Hepatocyte (in vitro differentiated cells): ENCODE results near the gene DDX1. TPM values are rescaled to one million over a fixed set of nuclear protein-coding genes. Genes with fewer than 3 reads are reported as not detected.

ENCODE experiments used
- DNase-seq: peaks from one replicate; pipeline ENCODE4 v3.0.0-alpha.2; 2016; ENCODE audit warnings: low spot score
- H2AFZ ChIP-seq: fragments of 200-600 bp; sonication (generic); 2 replicates; pipeline ENCODE4 v1.6.0; 2016; ENCODE audit warnings: antibody characterized with exemption, mild to moderate bottlenecking
- H3K27ac ChIP-seq: fragments of 200-600 bp; sonication (generic); 2 replicates; pipeline ENCODE4 v1.5.1; 2016; ENCODE audit warnings: mild to moderate bottlenecking
- H3K27me3 ChIP-seq: fragments of 200-600 bp; sonication (generic); 2 replicates; pipeline ENCODE4 v1.6.1; 2016
- H3K36me3 ChIP-seq: fragments of 200-600 bp; sonication (generic); replicated peaks from 2 replicates; pipeline ENCODE4 v1.5.1; 2016; ENCODE audit warnings: low read depth; ENCODE audit not compliant: insufficient read depth
- H3K4me1 ChIP-seq: fragments of 200-600 bp; sonication (generic); 2 replicates; pipeline ENCODE4 v1.5.1; 2016; ENCODE audit warnings: mild to moderate bottlenecking, moderate library complexity; ENCODE audit not compliant: insufficient read depth
- H3K4me2 ChIP-seq: fragments of 200-600 bp; sonication (generic); 2 replicates; pipeline ENCODE4 v1.6.0; 2016
- H3K4me3 ChIP-seq: fragments of 200-600 bp; sonication (generic); 2 replicates; pipeline ENCODE4 v1.5.1; 2016; ENCODE audit warnings: mild to moderate bottlenecking
- H3K79me2 ChIP-seq: fragments of 200-600 bp; sonication (generic); 2 replicates; pipeline ENCODE4 v1.6.0; 2017; ENCODE audit warnings: mild to moderate bottlenecking
- H3K9me2 ChIP-seq: fragments of 200-600 bp; sonication (generic); replicated peaks from 2 replicates; pipeline ENCODE4 v1.6.0; 2017; ENCODE audit warnings: mild to moderate bottlenecking; ENCODE audit not compliant: insufficient read depth
- H3K9me3 ChIP-seq: fragments of 200-600 bp; sonication (generic); 2 replicates; pipeline ENCODE4 v1.5.1; 2016; ENCODE audit warnings: low read depth, mild to moderate bottlenecking
- H4K20me1 ChIP-seq: fragments of 200-600 bp; sonication (generic); 2 replicates; pipeline ENCODE4 v1.6.0; 2016; ENCODE audit warnings: mild to moderate bottlenecking; ENCODE audit not compliant: insufficient read depth, poor library complexity, severe bottlenecking
- CTCF ChIP-seq: fragments of 200-600 bp; sonication (generic); IDR thresholded peaks from 2 replicates; pipeline ENCODE4 v1.5.1; 2016; ENCODE audit warnings: antibody characterized with exemption, mild to moderate bottlenecking; ENCODE audit not compliant: poor library complexity
- EZH2 ChIP-seq: fragments of 200-600 bp; sonication (generic); IDR thresholded peaks from 2 replicates; pipeline ENCODE4 v1.6.1; 2016; ENCODE audit warnings: antibody characterized with exemption, mild to moderate bottlenecking, borderline replicate concordance
- EZH2phosphoT487 ChIP-seq: fragments of 200-600 bp; sonication (generic); IDR thresholded peaks from one replicate; pipeline ENCODE4 v1.6.1; 2018; ENCODE audit warnings: antibody characterized with exemption, mild to moderate bottlenecking, low read depth, moderate library complexity; ENCODE audit not compliant: unreplicated experiment, severe bottlenecking
- WGBS: methylation state at CpG from one replicate; pipeline ENCODE4 v1.1.6; 2016; ENCODE audit warnings: low lambda C conversion rate; ENCODE audit errors: missing lambda C conversion rate; 5-methylcytosine and 5-hydroxymethylcytosine counted together
- polyA plus RNA-seq: library from polyadenylated mRNA; unstranded; fragments of >200 nt; fragmentation: Nextera tagmentation; extraction: Ambion mirVana; gene quantifications from 2 replicates; pipeline ENCODE4 v1.2.1, GENCODE V29; 2016
- total RNA-seq: library from RNA; depleted of rRNA; stranded (reverse); fragments of >200 nt; gene quantifications from 2 replicates; pipeline ENCODE4 v1.2.3, GENCODE V29; 2014

DDX1 gene
- total and polyA plus RNA-seq, 2 experiments from 2014 or later, result 70.2 to 76.2 TPM

- peaks cover 3% of the 10 kb centered on the region for H3K36me3 ChIP-seq
- no peak for DNase-seq
- TF ChIP-seq EZH2, result no peak
- TF ChIP-seq EZH2phosphoT487, result no peak
- no peak for TF ChIP-seq CTCF
- no peaks in the 10 kb centered on the region for H3K9me2 ChIP-seq
- H3K27me3 ChIP-seq, result no peaks in the 10 kb centered on the region
- no peak overlapping the region for H2AFZ ChIP-seq
- no peaks in the 10 kb centered on the region for H4K20me1 ChIP-seq
- no peak overlapping the region for H3K27ac ChIP-seq
- no peaks in the 10 kb centered on the region for H3K79me2 ChIP-seq
- no peak overlapping the region for H3K4me2 ChIP-seq
- H3K9me3 ChIP-seq, result no peaks in the 10 kb centered on the region
- WGBS, result 100% methylated on average over 11 of the region's 11 CpGs
- no peak overlapping the region for H3K4me3 ChIP-seq
- H3K4me1 ChIP-seq, result no peaks in the 10 kb centered on the region
Measured at GRCh38 chr2:15619076-15619475, 27.4 kb downstream of the DDX1 start.

GRCh38 chr2:15619510-15619909 is 27.8 kb downstream of the DDX1 start:
- Histone ChIP-seq H3K27me3 (no peaks in the 10 kb centered on the region), H3K27ac (no peak overlapping the region), H3K4me2 (no peak overlapping the region), H3K9me3 (no peaks in the 10 kb centered on the region), H3K9me2 (no peaks in the 10 kb centered on the region), H3K4me1 (no peaks in the 10 kb centered on the region), H3K79me2 (no peaks in the 10 kb centered on the region), H2AFZ (no peak overlapping the region), H4K20me1 (no peaks in the 10 kb centered on the region), H3K36me3 (peaks cover 3% of the 10 kb centered on the region), H3K4me3 (no peak overlapping the region)
- WGBS, result 79% methylated on average over 5 of the region's 5 CpGs
- DNase-seq, result no peak
- TF ChIP-seq CTCF (no peak), EZH2phosphoT487 (no peak), EZH2 (no peak)

- 97% methylated on average over 4 of the region's 4 CpGs for WGBS
Measured at GRCh38 chr2:15619938-15620337, 28.3 kb downstream of the DDX1 start.

GRCh38 chr2:15620340-15620739 is 28.7 kb downstream of the DDX1 start:
- 96% methylated on average over 2 of the region's 2 CpGs for WGBS
- Histone ChIP-seq H3K36me3 (peaks cover 3% of the 10 kb centered on the region), H3K9me3 (no peaks in the 10 kb centered on the region), H3K4me3 (no peak overlapping the region), H3K27me3 (no peaks in the 10 kb centered on the region), H3K9me2 (no peaks in the 10 kb centered on the region), H3K4me1 (no peaks in the 10 kb centered on the region), H2AFZ (no peak overlapping the region), H3K27ac (no peak overlapping the region), H3K79me2 (no peaks in the 10 kb centered on the region), H3K4me2 (no peak overlapping the region), H4K20me1 (no peaks in the 10 kb centered on the region)
- DNase-seq, result no peak
- TF ChIP-seq CTCF, result no peak
- no peak for TF ChIP-seq EZH2phosphoT487
- no peak for TF ChIP-seq EZH2

More at GRCh38 chr2:15619938-15620337, 28.3 kb downstream of the DDX1 start:
- no peaks in the 10 kb centered on the region for H3K9me2 ChIP-seq
- peaks cover 3% of the 10 kb centered on the region for H3K36me3 ChIP-seq
- no peak overlapping the region for H3K27ac ChIP-seq
- no peaks in the 10 kb centered on the region for H4K20me1 ChIP-seq
- no peak overlapping the region for H3K4me3 ChIP-seq
- H3K79me2 ChIP-seq, result no peaks in the 10 kb centered on the region
- no peaks in the 10 kb centered on the region for H3K9me3 ChIP-seq
- no peak for TF ChIP-seq EZH2
- no peak for TF ChIP-seq EZH2phosphoT487
- H3K27me3 ChIP-seq, result no peaks in the 10 kb centered on the region
- H3K4me1 ChIP-seq, result no peaks in the 10 kb centered on the region
- no peak for DNase-seq
- no peak overlapping the region for H3K4me2 ChIP-seq
- H2AFZ ChIP-seq, result no peak overlapping the region
